Measurements from ENCODE around the gene CST9. TPM values are rescaled to one million over a fixed set of nuclear protein-coding genes. Genes with fewer than 3 reads are reported as not detected.
"Not testable (repeated sequence)": the region's sequence is repeated elsewhere in the genome, so short reads cannot be mapped to it uniquely, and the experiment has no call there.

The CST9 gene
- total RNA-seq, 8 experiments from 2014 or later: 0.17 to 0.54 (median 0.38) TPM; not detected in 3

GRCh38 chr20:23588434-23589403 lies 17.0 kb downstream of the CST9 start:
- H3K4me3 ChIP-seq: no peak overlapping the region
- WGBS, 10 experiments: 40 to 100% (median 90%) methylated on average over 1 to 3 of the region's 10 CpGs; no CpG with 5 or more reads in 4 of the 10 experiments
- no peak for ATAC-seq (replicated peaks in 6 of 8)
- H3K27ac ChIP-seq: no peak overlapping the region
- no peaks in the 10 kb centered on the region for H3K4me1 ChIP-seq (replicated peaks in 1 of 2)
- in situ Hi-C loops (cut with MboI; ENCODE audit: low pct_unique_long_range_greater_than_20kb in 2 of 9, low sequenced_read_pairs in 9 of 9, unreplicated experiment in 9 of 9): no loop called here

DNA sequence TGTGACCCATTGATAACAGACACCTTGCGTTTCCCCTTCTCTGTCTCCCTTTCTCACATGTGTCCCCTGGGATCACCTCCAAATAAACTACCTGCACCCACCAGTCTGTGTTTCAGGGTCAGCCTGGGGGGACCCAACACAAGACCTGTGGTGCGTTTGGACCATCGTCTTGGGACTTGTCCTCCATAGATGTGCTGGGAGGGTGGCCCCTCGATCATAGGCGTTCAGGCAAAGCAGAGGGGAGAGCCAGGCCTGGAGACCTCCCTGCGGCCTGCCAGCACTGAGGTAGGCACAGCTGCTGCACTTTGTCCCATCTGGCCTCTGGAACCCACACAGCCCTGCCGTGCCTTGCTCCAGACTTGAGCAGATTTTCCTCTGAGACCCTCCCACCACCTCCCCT lies 18.1 kb downstream of the CST9 start:
- no peak for ATAC-seq (replicated peaks in 6 of 8)
- in situ Hi-C loops (cut with MboI; ENCODE audit: low pct_unique_long_range_greater_than_20kb in 2 of 9, low sequenced_read_pairs in 9 of 9, unreplicated experiment in 9 of 9): no loop called here
- Histone ChIP-seq H3K4me1 (replicated peaks in 1 of 2) (no peaks in the 10 kb centered on the region), H3K27ac (no peak overlapping the region), H3K4me3 (no peak overlapping the region)
- WGBS, 10 experiments: 27 to 100% (median 100%) methylated on average over 1 to 5 of the region's 7 CpGs; no CpG with 5 or more reads in 7 of the 10 experiments

DNA sequence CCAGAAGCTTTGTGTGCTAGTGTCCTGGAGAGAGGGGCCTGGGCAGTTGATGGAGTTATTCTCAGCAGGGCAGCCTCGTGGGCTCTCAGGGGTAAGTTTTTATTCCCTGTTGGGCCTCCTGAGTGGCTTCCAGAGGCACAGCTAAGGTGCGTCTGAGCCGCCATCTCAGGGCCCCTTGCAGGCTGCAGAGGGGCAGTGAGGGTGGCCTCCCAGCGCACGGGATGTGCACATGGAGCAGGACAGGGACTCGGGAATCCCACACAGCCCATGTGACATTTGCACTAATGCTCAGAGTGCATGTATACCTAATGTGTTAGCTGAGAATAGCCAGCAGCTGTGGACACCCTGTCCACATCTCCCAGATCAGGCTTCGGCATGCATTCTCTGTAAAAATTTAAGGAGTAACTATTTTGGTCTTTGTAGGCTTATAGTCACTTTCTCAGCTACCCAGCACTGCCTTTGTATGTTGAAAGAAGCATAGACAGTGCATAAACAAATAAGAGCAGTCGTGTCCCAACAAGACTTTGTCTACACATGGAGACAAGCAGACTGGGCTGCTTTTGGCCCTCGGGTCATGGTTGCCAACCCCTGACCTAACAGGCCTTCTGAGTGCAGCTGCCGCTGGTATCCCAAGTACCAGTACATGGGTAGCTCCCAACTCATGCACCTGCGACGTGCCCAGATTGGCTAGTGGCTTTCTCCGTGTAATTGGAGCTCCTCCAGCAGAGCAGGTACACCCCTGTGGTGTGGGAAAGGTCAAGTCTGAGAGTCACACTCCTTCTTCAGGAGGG lies 18.8 kb downstream of the CST9 start:
- ATAC-seq (replicated peaks in 6 of 8): no peak
- 9 to 95% (median 50%) methylated on average over 1 to 8 of the region's 13 CpGs; no CpG with 5 or more reads in 2 of the 10 experiments for WGBS, 10 experiments
- in situ Hi-C loops (cut with MboI; ENCODE audit: low pct_unique_long_range_greater_than_20kb in 2 of 9, low sequenced_read_pairs in 9 of 9, unreplicated experiment in 9 of 9): no loop called here
- Histone ChIP-seq H3K4me1 (replicated peaks in 1 of 2) (no peaks in the 10 kb centered on the region), H3K4me3 (no peak overlapping the region), H3K27ac (no peak overlapping the region)

GRCh38 chr20:23585808-23586734 lies 19.6 kb downstream of the CST9 start:
- no peak overlapping the region for H3K27ac ChIP-seq
- WGBS, 10 experiments: 33 to 100% (median 80%) methylated on average over 1 to 3 of the region's 5 CpGs; no CpG with 5 or more reads in 2 of the 10 experiments
- H3K4me3 ChIP-seq: no peak overlapping the region
- in situ Hi-C loops (cut with MboI; ENCODE audit: low pct_unique_long_range_greater_than_20kb in 2 of 9, low sequenced_read_pairs in 9 of 9, unreplicated experiment in 9 of 9): no loop called here
- peak in 2 of 8 experiments; percentile 21 to 36 for ATAC-seq (replicated peaks in 6 of 8)
- no peaks in the 10 kb centered on the region for H3K4me1 ChIP-seq (replicated peaks in 1 of 2)

- 70 to 100% (median 83%) methylated on average over 1 to 3 of the region's 5 CpGs; no CpG with 5 or more reads in 6 of the 10 experiments for WGBS, 10 experiments
- no peak for ATAC-seq (replicated peaks in 6 of 8)
- no peak overlapping the region for H3K27ac ChIP-seq
- no peak overlapping the region for H3K4me3 ChIP-seq
- no peaks in the 10 kb centered on the region for H3K4me1 ChIP-seq (replicated peaks in 1 of 2)
- in situ Hi-C loops (cut with MboI; ENCODE audit: low pct_unique_long_range_greater_than_20kb in 2 of 9, low sequenced_read_pairs in 9 of 9, unreplicated experiment in 9 of 9): no loop called here
Observed at GRCh38 chr20:23585449-23585807, 20.3 kb downstream of the CST9 start.

- no peak overlapping the region for H3K27ac ChIP-seq
- no peak overlapping the region for H3K4me3 ChIP-seq
- H3K4me1 ChIP-seq (replicated peaks in 1 of 2): no peaks in the 10 kb centered on the region
- peak in 1 of 8 experiments; percentile 30 for ATAC-seq (replicated peaks in 6 of 8)
- 25 to 100% (median 77%) methylated on average over 1 to 4 of the region's 5 CpGs; no CpG with 5 or more reads in 2 of the 10 experiments for WGBS, 10 experiments
- in situ Hi-C loops (cut with MboI; ENCODE audit: low pct_unique_long_range_greater_than_20kb in 2 of 9, low sequenced_read_pairs in 9 of 9, unreplicated experiment in 9 of 9): no loop called here
Observed at GRCh38 chr20:23584434-23585199, 21.1 kb downstream of the CST9 start.

DNA sequence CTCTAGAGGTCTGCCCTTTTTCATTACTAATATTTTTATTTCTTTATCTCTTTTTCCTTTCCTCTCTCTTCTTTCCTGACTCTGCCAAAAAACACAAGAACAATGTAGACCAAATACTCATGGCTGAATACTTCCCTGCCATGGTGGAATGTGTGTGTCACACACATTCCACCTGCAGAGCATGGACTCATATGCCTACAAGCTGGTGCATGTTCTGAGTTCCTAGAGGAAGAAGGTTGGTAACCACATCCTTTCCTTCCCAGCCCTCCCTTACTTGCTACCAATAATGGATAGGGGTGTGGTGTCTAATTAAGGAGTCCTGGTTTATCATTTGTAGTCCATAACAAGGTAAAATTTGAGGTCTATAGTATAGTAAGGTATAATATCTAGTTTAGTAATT lies 22.2 kb downstream of the CST9 start:
- no peak overlapping the region for H3K27ac ChIP-seq
- no peak for ATAC-seq (replicated peaks in 6 of 8)
- H3K4me3 ChIP-seq: no peak overlapping the region
- in situ Hi-C loops (cut with MboI; ENCODE audit: low pct_unique_long_range_greater_than_20kb in 2 of 9, low sequenced_read_pairs in 9 of 9, unreplicated experiment in 9 of 9): no loop called here
- no peaks in the 10 kb centered on the region for H3K4me1 ChIP-seq (replicated peaks in 1 of 2)

DNA sequence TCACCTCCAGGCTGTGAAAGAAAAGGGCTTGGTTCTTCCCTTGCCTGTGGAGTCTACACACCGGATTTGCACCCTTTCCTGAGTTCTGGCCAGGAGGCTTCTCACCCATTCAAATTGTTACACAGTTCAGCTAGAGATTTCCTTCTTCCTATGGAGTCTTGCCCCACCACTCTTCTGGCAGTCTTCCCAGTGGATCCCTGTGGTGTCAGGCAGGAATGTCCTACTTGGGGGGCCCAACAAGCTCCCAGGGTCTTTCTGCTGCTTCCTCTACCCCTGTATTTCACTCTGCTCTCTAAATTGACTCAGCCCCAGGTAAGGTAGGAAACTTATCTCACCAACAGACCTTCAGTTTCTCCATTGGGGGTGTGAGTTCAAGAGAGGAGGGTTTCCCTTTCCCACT lies 23.4 kb downstream of the CST9 start:
- Histone ChIP-seq H3K4me1 (replicated peaks in 1 of 2) (no peaks in the 10 kb centered on the region), H3K27ac (no peak overlapping the region), H3K4me3 (no peak overlapping the region)
- no peak for ATAC-seq (replicated peaks in 6 of 8)
- WGBS, 10 experiments: no CpG with 5 or more reads among the region's 1 CpG
- in situ Hi-C loops (cut with MboI; ENCODE audit: low pct_unique_long_range_greater_than_20kb in 2 of 9, low sequenced_read_pairs in 9 of 9, unreplicated experiment in 9 of 9): no loop called here

DNA sequence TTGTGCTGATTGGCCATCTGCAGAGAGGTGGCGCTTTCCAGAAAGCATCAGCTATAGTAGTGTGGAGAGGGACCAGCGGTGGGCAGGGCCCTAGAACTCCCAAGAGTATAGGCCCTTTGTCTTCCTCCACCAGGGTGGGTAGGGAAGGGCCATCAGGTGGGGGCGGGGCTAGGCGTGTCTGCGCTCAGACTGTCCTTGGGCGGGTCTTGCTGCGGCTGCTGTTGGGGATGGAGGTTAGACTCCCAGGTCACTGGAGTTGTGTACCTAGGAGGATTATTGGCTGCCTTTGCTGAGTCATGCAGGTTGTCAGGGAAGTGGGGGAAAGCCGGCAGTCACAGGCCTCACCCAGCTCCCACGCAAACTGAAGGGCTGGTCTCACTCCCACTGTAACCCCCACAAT lies 23.9 kb downstream of the CST9 start:
- in situ Hi-C loops (cut with MboI; ENCODE audit: low pct_unique_long_range_greater_than_20kb in 2 of 9, low sequenced_read_pairs in 9 of 9, unreplicated experiment in 9 of 9); H3K27ac ChIP-seq; H3K4me1 ChIP-seq (replicated peaks in 1 of 2); H3K4me3 ChIP-seq; ATAC-seq (replicated peaks in 6 of 8): not testable (repeated sequence)
- 83 to 100% (median 93%) methylated on average over 1 to 2 of the region's 9 CpGs; no CpG with 5 or more reads in 6 of the 10 experiments for WGBS, 10 experiments

GRCh38 chr20:23574977-23575376 lies 30.7 kb downstream of the CST9 start:
- H3K4me3 ChIP-seq: no peak overlapping the region
- no peak overlapping the region for H3K27ac ChIP-seq
- in situ Hi-C loops (cut with MboI; ENCODE audit: low pct_unique_long_range_greater_than_20kb in 2 of 9, low sequenced_read_pairs in 9 of 9, unreplicated experiment in 9 of 9): no loop called here
- no peak for ATAC-seq (replicated peaks in 6 of 8)
- H3K4me1 ChIP-seq (replicated peaks in 1 of 2): no peaks in the 10 kb centered on the region

- ATAC-seq (replicated peaks in 6 of 8): no peak
- Histone ChIP-seq H3K4me1 (replicated peaks in 1 of 2) (no peaks in the 10 kb centered on the region), H3K4me3 (no peak overlapping the region), H3K27ac (no peak overlapping the region)
- 20 to 83% (median 60%) methylated on average over 1 to 2 of the region's 2 CpGs; no CpG with 5 or more reads in 3 of the 10 experiments for WGBS, 10 experiments
- in situ Hi-C loops (cut with MboI; ENCODE audit: low pct_unique_long_range_greater_than_20kb in 2 of 9, low sequenced_read_pairs in 9 of 9, unreplicated experiment in 9 of 9): no loop called here
Observed at GRCh38 chr20:23570178-23570760, 35.4 kb downstream of the CST9 start.

DNA sequence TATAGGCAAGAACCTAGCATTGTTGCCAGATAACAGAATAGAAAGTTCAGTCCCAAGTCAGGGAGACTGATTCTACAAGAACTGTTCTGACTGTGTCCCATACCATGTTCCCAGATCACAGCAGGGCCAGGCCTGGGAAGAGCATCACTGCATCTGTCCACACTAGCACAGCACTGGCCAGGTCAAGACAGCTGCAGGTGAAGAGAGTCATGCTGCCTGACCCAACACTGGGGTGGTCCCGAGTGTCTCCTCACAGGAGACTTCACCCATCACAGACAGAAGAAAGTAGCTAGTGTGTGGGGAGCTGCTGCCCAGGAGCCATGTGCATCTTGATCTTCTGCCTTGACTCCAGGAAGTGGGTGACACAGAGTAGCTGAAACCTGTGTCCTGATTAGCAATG lies 36.1 kb downstream of the CST9 start:
- WGBS, 10 experiments: 0 to 100% (median 50%) methylated on average over 1 of the region's 1 CpG; no CpG with 5 or more reads in 7 of the 10 experiments
- no peaks in the 10 kb centered on the region for H3K4me1 ChIP-seq (replicated peaks in 1 of 2)
- in situ Hi-C loops (cut with MboI; ENCODE audit: low pct_unique_long_range_greater_than_20kb in 2 of 9, low sequenced_read_pairs in 9 of 9, unreplicated experiment in 9 of 9): no loop called here
- ATAC-seq (replicated peaks in 6 of 8): no peak
- no peak overlapping the region for H3K27ac ChIP-seq
- no peak overlapping the region for H3K4me3 ChIP-seq
